ENCODE results near the gene PAX3.

PAX3 gene

DNA sequence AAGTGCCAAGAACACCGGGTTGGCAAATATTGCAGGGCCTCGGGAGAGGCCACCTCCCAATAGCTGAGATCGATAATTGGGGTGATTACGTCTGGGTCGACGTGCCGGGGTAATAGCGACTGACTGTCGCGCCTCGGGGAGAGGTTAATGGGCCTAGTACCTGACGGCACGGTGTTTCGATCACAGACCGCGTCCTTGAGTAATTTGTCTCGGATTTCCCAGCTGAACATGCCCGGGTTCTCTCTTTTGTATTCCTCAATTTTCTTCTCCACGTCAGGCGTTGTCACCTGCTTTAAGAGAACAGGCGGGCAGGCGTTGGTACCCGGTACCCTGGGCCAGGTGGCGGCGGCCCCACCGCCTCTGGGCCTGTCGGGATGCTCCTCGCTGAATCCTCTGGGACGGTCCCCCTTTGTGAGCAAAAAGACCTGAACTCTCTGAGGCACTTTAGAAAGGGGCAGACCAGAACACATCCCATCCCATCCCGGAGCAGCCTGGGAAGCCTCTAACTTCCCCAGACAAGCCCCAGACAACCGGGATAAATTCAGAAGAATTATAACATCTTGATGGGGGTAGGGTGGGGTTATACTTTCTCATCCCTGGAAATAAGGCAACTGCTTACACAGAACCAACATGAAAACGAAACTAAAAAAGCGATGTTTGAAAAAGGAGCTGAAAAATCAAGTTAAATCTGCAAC is 3.3 kb downstream of the PAX3 start:
- no peak for DNase-seq

DNA sequence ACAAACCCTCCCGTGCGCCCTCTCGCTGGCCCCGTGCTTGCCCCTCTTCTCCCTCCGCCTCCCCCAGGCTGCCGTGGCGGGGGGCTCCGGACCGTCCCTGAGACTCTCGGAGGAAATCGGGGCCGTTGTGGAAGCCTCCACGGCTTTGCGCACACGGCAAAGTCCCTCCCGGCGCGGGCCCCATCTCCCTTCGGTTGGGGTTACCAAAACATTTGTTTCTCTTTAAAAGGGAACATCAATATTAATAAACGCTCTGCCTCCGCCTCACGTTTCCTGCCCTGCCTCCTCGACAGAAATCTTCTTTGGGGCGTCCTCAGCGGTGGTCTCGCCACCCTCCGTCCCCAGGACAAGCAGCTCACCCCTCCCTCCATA is 3.8 kb downstream of the PAX3 start:
- DNase-seq: no peak

DNA sequence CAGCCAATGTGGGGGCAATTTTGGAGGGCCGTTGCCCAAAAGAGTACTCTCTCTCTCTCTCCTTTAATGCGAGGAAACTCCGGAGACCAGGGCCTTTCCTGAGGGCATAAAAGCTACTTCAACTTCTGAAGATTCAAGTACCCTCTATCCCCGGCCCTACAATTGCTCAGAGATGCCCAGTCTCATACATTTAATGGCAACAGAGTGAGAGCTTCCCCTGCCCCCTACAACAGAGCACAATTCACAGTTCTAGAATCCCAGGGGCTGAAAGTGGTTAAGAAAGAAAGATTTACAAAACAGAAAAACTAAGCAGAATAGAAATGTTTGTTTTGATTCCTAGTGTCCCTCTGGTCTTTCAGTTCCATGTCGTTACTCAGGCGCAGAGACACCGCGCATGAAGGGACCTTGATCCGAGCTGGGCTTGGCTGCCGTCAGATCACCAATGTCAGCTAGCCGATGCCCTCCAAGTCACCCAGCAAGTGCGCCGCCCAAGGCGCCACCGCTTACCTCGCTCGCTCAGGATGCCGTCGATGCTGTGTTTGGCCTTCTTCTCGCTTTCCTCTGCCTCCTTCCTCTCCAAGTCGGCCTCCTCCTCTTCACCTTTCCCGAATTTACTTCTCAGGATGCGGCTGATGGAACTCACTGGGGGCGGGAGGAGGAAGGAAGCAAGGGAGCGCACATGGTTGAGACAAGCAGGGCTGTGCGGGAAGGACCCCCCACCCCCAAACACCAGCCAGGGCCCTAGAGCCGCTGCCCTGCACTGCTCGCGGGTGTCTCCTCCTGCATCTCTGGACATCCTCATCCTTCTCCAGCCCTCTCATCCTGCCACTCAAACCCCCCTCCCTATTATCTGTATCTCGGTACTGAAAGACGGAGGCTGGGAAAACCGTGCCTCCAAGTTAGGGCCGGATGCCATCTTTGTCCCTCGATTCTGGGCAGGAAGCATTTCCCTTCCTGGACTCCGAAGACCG is 4.9 kb downstream of the PAX3 start:
- no peak for DNase-seq

DNA sequence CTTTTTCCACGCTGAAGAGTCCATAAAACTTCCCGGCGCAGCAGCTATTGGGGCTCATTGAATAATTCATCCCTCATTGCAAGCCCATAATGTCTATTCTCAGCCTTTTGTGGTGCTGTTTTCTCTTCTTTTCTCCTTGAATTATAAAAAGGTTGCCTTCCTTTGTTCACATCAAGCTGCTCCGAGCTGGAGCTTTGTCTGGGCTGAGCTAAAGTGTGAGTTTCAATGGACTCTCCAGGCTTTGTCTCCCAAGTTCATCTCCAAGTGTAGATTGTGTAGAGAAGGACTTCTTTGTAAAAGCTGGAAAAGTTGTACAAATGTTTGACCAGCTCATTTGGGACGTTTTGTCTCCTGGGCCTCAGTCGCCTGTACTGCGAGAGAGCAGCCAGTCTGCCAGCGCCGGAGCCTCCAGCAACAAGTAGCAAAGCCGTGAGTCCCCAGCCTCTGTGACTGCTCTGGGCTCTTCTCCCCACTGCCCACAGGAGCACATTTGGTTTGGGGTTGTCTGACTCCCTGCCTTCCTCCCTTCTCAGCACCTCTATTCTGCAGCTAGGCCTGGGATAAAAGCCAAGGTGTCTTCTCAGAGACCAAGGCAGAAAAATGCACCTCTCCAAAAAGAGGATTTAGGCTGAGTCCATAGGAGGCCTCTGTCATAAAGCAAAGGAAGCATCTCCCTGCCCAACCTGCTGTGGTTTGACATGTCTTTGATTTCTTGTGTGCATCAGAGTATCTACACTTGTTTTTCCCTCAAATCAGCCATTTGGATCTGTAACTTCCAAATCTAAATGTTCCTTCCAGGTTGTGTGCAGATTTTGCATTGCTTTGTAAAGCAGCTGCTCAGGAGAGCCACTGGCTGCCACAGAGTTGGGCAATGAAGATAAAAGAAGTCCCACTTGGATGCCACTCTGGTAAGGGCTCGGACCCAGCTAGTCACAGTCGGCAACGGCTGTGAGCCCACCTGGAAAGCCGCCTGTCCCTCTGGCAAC is 6.4 kb downstream of the PAX3 start:
- no peak for DNase-seq

DNA sequence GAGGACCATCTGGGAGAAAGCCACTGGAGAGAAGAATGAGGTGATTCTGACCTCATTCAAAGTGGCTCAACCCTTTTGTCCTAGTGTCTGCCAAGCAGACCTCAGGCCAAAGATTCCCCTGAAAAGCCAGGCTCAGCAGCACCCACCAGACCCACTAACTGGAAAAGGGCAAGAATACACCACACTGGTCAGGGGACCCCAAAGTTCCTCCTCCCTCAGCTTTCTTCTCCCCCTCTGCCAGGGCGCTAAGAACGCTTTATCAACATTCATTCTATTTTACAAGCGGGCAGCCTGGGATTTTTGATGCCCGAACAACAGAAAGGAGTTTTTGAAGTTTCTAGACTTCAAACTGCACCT is 7.3 kb downstream of the PAX3 start:
- no peak for DNase-seq

DNA sequence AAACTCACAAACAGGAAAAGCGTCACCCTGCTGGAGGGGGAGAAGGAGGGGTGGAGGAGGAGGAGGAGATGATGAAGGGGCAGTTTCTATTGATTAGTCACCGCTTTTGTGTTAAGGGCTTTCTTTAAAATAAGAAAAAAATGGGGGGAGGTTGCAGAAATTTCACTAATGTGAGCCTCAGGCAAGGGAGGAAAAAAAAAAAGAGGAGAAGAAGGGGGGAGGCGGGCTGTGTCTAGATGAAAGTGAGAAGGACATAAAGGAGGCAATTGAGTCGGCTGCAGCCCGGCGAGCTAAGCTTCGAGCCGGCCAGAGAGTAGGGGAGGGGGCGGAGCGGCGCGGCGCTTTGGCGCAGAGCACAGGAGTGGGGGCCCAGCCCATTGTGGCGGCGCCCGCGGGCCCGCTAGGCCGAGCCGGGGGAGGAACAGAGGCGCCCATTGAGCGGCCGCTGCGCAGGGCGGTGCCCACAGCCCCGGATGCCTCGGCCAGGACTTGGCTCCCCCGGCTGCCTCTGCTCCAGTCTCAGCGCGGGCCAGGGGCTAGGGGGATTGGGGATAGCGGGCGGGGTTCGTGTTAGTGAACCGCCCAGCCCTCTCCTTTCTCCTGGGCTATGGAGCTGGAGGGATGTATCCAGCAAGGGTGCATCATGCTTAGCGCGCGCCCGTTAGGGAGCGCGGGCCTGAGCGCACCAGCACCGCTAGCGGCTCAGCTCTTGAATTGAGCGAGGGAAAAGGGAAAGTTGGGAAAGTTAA is 7.9 kb downstream of the PAX3 start:
- no peak for DNase-seq

DNA sequence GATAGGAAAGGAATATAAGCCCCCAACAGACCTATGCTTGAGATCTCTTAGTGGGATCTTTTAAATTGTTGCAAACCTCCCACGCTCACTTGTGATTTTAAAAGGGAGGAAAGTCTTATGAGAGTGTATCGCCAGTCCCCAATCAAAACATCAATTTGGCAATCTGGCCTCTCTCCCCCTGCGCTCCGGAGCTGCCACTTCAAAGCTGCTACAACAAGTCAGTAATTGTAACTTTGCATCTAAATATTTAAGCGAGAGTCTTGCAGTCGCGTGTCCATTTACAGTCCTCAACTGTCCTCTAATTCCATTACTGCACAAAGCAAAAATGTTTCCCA is 8.4 kb downstream of the PAX3 start:
- DNase-seq: no peak

DNA sequence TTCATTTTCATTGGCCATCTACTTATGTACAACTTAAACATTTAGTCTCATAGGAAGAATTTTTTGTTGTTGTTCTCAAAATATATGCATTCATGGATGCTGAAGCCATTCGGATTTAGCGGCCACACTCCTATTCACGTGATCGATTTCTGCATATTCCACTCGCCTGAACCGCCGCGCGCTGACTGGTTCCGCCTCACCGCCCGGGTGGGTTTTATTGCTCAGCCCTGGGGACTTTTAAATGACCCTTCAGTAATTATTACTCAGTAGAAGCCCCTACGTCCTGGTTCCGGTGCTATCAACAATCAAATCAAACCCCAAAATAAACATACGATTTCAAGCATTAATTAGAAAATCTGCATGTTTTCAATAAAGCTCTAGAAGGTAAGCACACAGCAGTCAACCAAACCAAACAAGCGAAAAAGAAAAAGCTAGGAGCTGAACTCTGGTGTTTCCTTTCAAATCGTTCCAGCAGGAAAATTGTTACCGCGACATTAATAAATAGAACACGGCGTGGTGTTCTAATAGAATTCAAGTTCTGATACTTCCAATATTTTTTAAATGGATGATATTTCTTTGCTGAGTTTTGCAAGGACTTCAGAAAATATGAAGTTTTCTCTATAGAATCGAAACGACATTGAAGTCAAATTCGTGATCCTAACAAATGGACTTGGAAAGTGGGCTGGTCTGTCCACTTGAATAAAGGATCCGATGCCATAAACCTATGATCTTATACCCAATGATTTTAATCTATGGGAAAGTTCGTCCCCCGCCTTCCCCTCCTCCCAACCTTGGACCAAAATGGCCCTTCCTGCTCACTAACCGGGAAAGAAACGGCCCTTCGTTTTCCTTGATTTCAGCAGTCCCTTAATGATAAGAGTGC is 9.3 kb downstream of the PAX3 start:
- no peak for DNase-seq

DNA sequence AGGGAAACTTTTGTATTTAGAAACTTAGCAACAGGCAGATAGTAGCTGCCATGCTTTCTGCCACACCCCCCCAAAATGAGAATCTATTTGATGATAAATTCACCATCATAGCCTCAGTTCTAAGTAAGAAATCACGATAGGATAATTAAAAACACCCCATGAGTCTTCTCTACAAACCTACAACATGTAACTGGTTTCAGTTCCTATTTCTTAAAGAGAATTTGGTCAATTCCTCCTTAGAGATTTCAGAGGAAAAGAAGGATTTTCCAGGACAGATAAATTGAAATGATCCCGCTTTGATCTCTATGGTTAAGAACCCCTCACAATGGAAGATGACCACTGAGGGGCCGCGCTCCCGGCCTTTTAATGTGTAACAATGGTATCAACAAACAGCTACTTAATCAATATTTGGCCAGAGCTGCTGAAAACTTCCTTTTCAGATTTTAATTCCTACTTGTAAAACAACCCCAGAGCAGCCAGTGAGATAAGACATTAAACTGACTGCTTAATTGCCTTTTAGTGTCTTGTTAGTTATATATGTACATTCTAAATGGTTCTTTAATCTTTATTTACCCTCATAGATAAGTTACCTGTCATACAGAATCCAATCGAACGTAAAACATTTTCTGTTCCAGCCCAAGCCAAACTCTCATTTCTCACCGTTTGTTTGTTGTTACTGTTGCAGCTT is 10.1 kb downstream of the PAX3 start:
- no peak for DNase-seq

DNA sequence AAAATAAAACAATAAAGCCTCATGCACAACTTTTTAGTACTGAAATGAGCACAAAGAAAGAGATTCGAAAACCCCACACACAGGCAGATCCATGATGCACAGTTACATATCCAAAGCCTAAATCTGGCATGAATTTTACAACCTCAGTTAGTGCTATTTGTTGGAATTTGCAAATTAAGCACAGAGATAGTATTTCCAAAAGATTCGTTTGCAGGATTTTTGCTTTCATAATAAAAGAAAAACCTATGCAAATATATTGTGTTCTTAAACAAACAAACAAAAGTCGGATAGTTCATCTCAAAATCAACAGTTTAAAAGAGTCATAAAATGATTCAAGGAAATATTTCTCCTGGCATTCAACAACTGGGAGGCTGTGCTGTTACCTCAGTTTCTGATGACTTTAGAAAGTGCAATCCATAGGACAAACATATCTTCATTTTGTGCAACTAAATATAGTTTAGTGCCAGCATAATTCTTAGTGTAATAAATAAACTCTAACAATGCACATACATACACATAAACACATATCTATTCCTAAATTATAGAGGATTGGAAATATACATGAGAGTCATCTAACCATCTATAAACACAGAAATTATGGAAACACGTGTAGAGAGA is 10.8 kb downstream of the PAX3 start:
- no peak for DNase-seq

DNA sequence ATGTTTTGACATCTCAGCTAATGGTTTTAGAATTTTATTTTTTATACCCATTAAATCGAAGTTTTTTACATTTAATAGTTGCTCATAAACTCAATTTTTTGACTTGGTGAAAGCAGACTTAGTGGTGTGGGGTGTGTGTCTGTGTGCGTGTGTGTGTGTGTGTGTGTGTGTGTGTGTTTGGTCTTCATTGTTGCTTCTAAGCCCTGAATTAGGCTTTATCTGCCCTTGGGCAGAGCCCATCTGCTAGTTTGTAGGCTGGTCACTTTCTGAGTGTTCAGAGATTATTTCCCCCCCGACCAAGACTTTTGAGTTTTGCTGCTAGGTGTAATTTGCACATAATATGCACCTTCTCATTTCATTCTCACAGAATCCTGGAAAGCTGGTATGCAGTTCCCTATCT is 14.3 kb downstream of the PAX3 start:
- no peak for DNase-seq

DNA sequence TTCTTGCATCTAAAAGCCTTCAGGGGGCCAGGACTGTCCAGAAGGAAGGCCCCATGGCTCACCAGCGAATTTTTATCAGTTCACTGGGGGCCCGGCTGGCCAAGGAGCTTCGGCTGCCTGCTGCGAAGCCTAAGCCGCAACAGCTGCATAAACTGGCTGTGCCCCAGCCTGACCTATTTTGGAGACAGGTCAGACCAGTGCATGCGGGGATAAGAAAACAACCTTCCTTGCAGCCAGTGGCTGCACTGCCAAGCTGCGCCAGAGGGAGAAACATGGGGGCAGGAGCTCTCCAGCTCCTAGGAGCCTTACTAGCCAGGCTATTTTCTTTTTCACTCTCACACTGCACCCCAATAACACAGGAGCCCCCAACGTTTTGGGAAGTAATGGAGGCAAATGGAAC is 15.2 kb downstream of the PAX3 start:
- peak in 1 of 2 experiments; percentile 2 for DNase-seq

DNA sequence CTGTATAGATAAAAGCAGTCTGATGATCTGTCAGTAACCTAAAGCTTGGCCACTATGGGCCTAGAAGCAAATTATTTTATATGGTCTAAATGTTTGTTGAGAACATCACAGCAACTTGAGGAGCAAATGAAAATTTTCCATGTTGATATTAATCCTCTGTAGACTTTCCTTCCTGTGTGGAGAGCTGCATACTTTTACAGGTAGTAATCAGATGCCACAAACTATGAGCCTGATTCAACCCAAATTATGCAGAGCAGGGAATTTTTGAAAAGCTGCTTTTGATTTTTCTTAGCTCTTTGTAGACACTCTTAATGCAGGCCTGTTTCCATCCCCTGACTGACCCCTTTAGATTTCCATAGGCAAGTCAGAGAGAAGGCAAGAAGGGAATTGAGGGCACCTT is 17.3 kb downstream of the PAX3 start:
- no peak for DNase-seq

DNA sequence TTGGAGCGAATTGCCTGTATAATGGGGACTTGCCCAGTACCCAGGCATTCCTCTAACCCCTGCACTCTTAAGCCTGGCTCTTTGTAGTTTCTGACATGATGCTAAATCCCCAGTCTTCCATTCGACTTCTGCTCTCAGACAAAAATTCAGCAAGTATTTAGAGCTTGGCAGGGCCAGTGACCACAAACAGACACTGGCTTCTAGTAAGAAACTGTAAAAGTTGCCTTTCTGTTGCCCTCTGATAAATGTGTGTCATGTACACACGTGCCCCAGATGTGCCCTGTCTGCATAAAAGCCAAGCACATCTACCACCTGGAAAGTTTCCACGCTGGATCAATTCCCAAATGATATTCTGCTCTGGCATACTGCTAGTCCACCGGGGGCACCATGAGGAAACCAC is 18.0 kb downstream of the PAX3 start:
- no peak for DNase-seq

DNA sequence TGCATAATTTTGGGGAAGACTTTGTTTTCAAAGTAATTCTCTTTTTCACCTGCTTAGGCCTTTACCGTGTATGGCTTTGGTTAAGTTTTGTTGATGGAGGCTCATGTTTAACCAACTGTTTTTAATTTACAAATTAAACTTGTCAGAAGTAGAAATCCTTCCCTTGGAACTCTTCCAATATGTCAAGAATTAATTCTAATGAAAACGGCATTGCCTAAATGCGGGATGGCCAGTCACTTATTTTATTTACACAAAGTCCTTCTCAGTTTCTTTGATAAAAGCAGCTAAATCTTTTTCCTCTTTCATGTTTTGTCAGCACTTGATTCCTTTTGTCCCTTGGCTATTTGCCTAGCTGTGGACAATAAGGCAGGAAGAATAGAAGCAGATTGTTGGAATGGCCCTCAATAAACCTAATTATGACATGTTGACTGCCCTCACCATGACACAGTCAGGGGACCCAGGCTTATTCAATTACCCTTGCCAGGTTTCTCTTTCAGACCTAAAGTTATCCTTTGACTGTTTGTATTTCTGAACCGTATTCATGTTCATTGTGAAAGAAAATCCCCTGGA is 26.3 kb downstream of the PAX3 start:
- no peak for DNase-seq

DNA sequence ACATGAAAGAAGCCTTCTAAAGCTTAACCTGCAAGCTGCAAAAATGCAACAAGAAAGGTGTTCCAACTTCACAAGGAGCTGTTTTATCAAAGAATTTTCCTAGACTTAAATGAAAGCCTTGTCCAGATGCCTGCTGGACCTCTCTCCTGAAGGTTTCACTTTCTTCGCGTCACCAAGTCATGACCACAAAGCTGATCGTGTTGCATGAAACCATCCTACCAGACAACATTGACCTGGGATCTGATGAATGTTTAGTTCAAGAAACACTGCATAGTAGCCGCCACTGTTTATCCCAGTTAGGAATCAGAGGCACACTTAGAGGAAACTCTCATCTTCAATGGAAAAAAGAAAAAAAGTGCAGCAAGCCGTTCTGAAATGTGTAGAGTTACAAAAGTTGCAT is 26.9 kb downstream of the PAX3 start:
- no peak for DNase-seq

DNA sequence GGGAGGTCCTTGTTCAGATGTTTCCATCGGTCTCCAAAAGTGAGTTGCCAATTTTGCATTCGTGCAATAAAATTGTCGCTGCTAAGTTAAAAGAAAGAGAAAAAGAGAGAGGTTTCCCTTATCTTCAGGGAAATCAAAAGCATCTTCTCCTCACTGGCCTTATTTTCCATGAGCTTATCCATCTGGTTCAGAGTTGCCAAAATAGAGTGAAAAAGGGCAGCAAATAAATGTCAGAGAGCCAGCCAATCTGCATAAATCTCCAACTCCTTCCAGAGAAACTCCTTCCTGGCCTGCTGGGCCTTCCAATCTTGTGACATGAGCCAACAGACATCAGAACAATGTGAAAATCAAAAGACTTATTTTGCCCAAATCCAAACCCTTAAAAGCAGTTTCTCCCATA is 28.4 kb downstream of the PAX3 start:
- no peak for DNase-seq

DNA sequence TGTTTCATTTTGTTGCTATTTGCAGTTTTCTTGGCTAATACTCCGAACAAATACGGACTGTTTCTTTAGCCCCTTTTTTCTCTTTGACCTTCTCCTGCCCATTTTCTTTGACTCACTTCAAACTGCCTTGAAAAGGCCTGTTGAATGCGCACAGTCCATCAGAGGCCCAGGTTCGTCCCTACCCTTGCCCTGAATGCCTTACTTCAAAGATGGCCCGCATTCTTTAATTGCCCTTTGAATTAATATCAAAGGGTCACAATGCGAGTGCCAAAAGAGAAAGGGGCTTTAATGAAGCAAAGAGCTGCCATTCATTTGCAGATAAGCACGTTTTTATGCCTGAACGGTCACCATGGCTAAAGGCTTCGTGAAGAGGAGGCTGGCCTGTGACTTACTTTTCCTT is 29.7 kb downstream of the PAX3 start:
- DNase-seq: no peak

DNA sequence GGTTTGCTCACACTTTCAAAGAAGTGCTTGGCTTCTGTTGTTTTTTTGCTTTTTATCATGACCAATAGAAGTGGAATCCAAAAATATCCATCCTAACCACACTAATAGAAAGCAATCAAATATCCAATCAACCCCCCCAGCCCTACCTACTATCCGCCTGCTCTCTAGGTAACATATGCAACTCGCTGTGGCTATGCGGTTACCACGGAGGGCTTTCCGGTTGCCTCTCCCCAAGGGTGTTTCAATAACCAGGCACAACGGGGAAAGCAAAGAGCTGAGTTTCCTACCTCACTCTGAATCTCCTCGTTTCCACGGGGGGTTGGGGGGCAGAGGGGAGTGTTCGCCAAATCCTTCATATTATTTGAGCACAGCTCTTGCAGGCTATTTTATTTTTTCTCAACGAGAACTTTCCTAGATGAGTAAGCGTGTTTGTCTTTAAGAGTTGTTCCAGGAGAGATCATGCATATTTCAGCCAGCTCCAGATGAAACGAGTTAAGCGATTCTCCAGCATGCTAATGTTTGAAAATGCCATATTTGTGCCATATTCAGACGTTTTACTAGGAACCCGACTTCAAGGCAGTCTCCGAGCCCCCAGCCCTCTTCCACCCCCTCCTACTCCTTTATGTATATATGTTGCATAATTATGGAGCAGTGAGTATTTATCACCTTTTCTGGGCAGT is 30.3 kb downstream of the PAX3 start:
- no peak for DNase-seq
